Liver (tissue), 3 donors: Measurements from ENCODE around the gene C1QTNF4.

Source experiments
- ATF3 ChIP-seq: IDR thresholded peaks from 2 replicates; pipeline ENCODE4 v1.6.1; 2016; ENCODE audit warnings: antibody characterized with exemption
- CTCF ChIP-seq: fragments of 150-350 bp; IDR thresholded peaks from 2 replicates; pipeline ENCODE4 v1.5.1; 2017; ENCODE audit warnings: improper control_type of control experiment, low read depth, low read length; ENCODE audit not compliant: missing input control
- EGR1 ChIP-seq, 2 donors: IDR thresholded peaks; 2 replicates each; pipeline ENCODE4 v1.6.1; 2016 to 2018; ENCODE audit warnings: antibody characterized with exemption in 2 of 2, low read depth in 2 of 2
- FOXA2 ChIP-seq: IDR thresholded peaks from 2 replicates; pipeline ENCODE4 v1.6.1; 2016; ENCODE audit warnings: antibody characterized with exemption
- GABPA ChIP-seq, 2 donors: IDR thresholded peaks in 1 of 2; conservative IDR thresholded peaks in 1 of 2; 2 replicates each; pipeline ENCODE4 v1.6.1; 2016; ENCODE audit warnings: antibody characterized with exemption in 2 of 2, mild to moderate bottlenecking in 1 of 2, moderate library complexity in 1 of 2
- JUND ChIP-seq, 2 donors: IDR thresholded peaks; 2 replicates each; pipeline ENCODE4 v1.6.1; 2016; ENCODE audit warnings: antibody characterized with exemption in 2 of 2
- MAX ChIP-seq: IDR thresholded peaks from 2 replicates; pipeline ENCODE4 v1.6.1; 2016; ENCODE audit warnings: antibody characterized with exemption
- NR2F2 ChIP-seq: IDR thresholded peaks from 2 replicates; pipeline ENCODE4 v1.6.1; 2016; ENCODE audit warnings: antibody characterized with exemption
- RAD21 ChIP-seq, 2 donors: IDR thresholded peaks; 2 replicates each; pipeline ENCODE4 v1.6.1; 2016; ENCODE audit warnings: antibody characterized with exemption in 2 of 2, mild to moderate bottlenecking in 2 of 2
- REST ChIP-seq: IDR thresholded peaks from 2 replicates; pipeline ENCODE4 v1.6.1; 2016; ENCODE audit warnings: antibody characterized with exemption, mild to moderate bottlenecking
- RXRA ChIP-seq, 2 donors: IDR thresholded peaks; 2 replicates each; pipeline ENCODE4 v1.6.1; 2017 to 2018; ENCODE audit warnings: antibody characterized with exemption in 2 of 2, mild to moderate bottlenecking in 1 of 2
- SP1 ChIP-seq: IDR thresholded peaks from 2 replicates; pipeline ENCODE4 v1.6.1; 2018; ENCODE audit warnings: antibody characterized with exemption, mild to moderate bottlenecking
- YY1 ChIP-seq: IDR thresholded peaks from 2 replicates; pipeline ENCODE4 v1.6.1; 2016; ENCODE audit warnings: antibody characterized with exemption, mild to moderate bottlenecking
- donor health status: healthy.
- donor health status: healthy.

GRCh38 chr11:47605921-47606320, 11.7 kb upstream of the C1QTNF4 start:
- TF ChIP-seq REST, result no peak
- no peak for TF ChIP-seq SP1
- TF ChIP-seq CTCF, result no peak
- TF ChIP-seq RAD21 (IDR thresholded peaks at IDR 0.05), result no peak
- TF ChIP-seq YY1, result no peak
- TF ChIP-seq JUND (IDR thresholded peaks at IDR 0.05), result no peak
- TF ChIP-seq ATF3, result no peak
- TF ChIP-seq FOXA2, result no peak
- no peak for TF ChIP-seq GABPA (IDR thresholded peaks at IDR 0.05 in 1 of 2, conservative IDR thresholded peaks at IDR 0.05 in 1 of 2)
- TF ChIP-seq MAX, result no peak
- TF ChIP-seq EGR1 (IDR thresholded peaks at IDR 0.05; ENCODE audit: low read depth in 2 of 2), result no peak
- TF ChIP-seq RXRA (IDR thresholded peaks at IDR 0.05), result no peak
- no peak for TF ChIP-seq NR2F2
